K562 (cell line): Measurements from ENCODE around the gene ACOT7. TPM values are rescaled to one million over a fixed set of nuclear protein-coding genes. Genes with fewer than 3 reads are reported as not detected.
A peak's percentile ranks its signal among the peaks of the same experiment; 100 is the strongest.

ENCODE experiments used
- ATAC-seq: fragments of 200-7000 bp; cut with Tn5 transposase; 3 replicates; pipeline ENCODE4 v1.9.1; 2020; ENCODE audit warnings: moderate library complexity
- BruUV-seq: library from RNA; stranded (reverse); fragments of 400-500 nt; replicated peaks from 2 replicates; lab custom pipeline; 2021; lab: Mats Ljungman, UMichigan
- CTCF ChIA-PET: fragments of 300-600 bp; formaldehyde crosslinking; extraction: SDS; loops from one replicate; lab custom pipeline; 2021; ENCODE audit warnings: low intra/inter-chr PET ratio; lab: Yijun Ruan, JAX
- POLR2A ChIA-PET: fragments of 300-600, 350-650 bp; sonication (Branson Sonifier 250); formaldehyde crosslinking; extraction: SDS; loops from one replicate; lab custom pipeline; 2021; ENCODE audit warnings: antibody characterized with exemption, inconsistent platforms; lab: Yijun Ruan, JAX
- DNase-seq, 4 experiments: peaks; one replicate each; pipeline versions ENCODE4 v3.0.0 to v3.0.0-alpha.2; 2011 to 2018; ENCODE audit warnings: low spot score in 3 of 4, mixed read lengths in 3 of 4; ENCODE audit errors: extremely low read depth in 1 of 4
- FAIRE-seq: peaks from 2 replicates; lab custom pipeline; 2011; peaks lifted over from hg19 to GRCh38; lab: Jason Lieb, UNC
- H2AFZ ChIP-seq: 2 replicates; pipeline ENCODE4 v1.6.0; 2011; ENCODE audit warnings: low read depth, low read length, control low read depth, inconsistent platforms
- H3K27ac ChIP-seq: fragments of 200-600 bp; 3 replicates; pipeline ENCODE4 v1.8.0; 2011; ENCODE audit warnings: low read depth, mild to moderate bottlenecking, control low read depth, inconsistent platforms, low read length, moderate library complexity, mixed read lengths; ENCODE audit errors: extremely low read depth
- H3K27me3 ChIP-seq, 2 experiments: fragments of 300-600 bp in 1 of 2; 2 replicates in 1 of 2; 3 replicates in 1 of 2; pipeline versions ENCODE4 v1.6.0 to v1.8.0; 2011; ENCODE audit warnings: inconsistent platforms in 2 of 2, low read length in 2 of 2, mild to moderate bottlenecking in 1 of 2, mixed read lengths in 1 of 2, moderate library complexity in 1 of 2; ENCODE audit not compliant: control insufficient read depth in 2 of 2, insufficient read depth in 2 of 2
- H3K36me3 ChIP-seq: fragments of 300-600 bp; 3 replicates; pipeline ENCODE4 v1.8.0; 2011; ENCODE audit warnings: mild to moderate bottlenecking, low read length, inconsistent platforms; ENCODE audit not compliant: control insufficient read depth, insufficient read depth
- H3K4me1 ChIP-seq, 2 experiments: fragments of 200-600 bp in 1 of 2; replicated peaks in 1 of 2; 2 replicates in 1 of 2; 3 replicates in 1 of 2; pipeline versions ENCODE4 v1.5.1 to v1.8.0; 2011; ENCODE audit warnings: inconsistent platforms in 2 of 2, low read length in 2 of 2, mild to moderate bottlenecking in 1 of 2, mixed read lengths in 1 of 2, moderate library complexity in 1 of 2; ENCODE audit not compliant: control insufficient read depth in 2 of 2, insufficient read depth in 2 of 2
- H3K4me2 ChIP-seq: 2 replicates; pipeline ENCODE4 v1.6.1; 2011; ENCODE audit warnings: low read length, control low read depth, inconsistent platforms, mixed read lengths; ENCODE audit not compliant: insufficient read depth
- H3K4me3 ChIP-seq: fragments of 200-600 bp; sonication (generic), shearing (Covaris generic); 2 replicates; pipeline ENCODE4 v1.5.1; 2016; ENCODE audit warnings: control low read depth, inconsistent platforms
- H3K79me2 ChIP-seq: fragments of 200-600 bp; 3 replicates; pipeline ENCODE4 v1.8.0; 2011; ENCODE audit warnings: low read length, inconsistent platforms; ENCODE audit not compliant: control insufficient read depth, insufficient read depth
- H3K9ac ChIP-seq, 2 experiments: 2 replicates each; pipeline versions ENCODE4 v1.6.0 to v1.6.1; 2011; ENCODE audit warnings: low read depth in 2 of 2, low read length in 2 of 2, control low read depth in 1 of 2, inconsistent platforms in 1 of 2, mild to moderate bottlenecking in 1 of 2, mixed read lengths in 1 of 2; ENCODE audit not compliant: insufficient read depth in 1 of 2
- H3K9me1 ChIP-seq: one replicate; pipeline ENCODE4 v1.6.0; 2011; ENCODE audit warnings: inconsistent platforms, mild to moderate bottlenecking, low read length, moderate library complexity; ENCODE audit not compliant: control insufficient read depth, insufficient read depth
- H3K9me3 ChIP-seq: replicated peaks from 2 replicates; pipeline ENCODE4 v1.5.1; 2011; ENCODE audit warnings: low read depth, low read length, inconsistent platforms; ENCODE audit not compliant: control insufficient read depth, insufficient read depth
- H4K20me1 ChIP-seq: replicated peaks from 2 replicates; pipeline ENCODE4 v1.6.1; 2011; ENCODE audit warnings: low read length, inconsistent platforms, mixed read lengths; ENCODE audit not compliant: control insufficient read depth, insufficient read depth
- DMBX1 ChIP-seq: fragments of 250-450 bp; sonication (Bioruptor Pico); IDR thresholded peaks from 2 replicates; pipeline ENCODE4 v1.8.0; 2022; ENCODE audit warnings: inconsistent platforms, mild to moderate bottlenecking, moderate library complexity, borderline replicate concordance
- GATAD2A ChIP-seq: fragments of 450-650 bp; IDR thresholded peaks from 2 replicates; pipeline ENCODE4 v1.6.1; 2017
- WGBS: fragments of 100-300 bp; shearing (Covaris generic); methylation state at CpG from one replicate; pipeline ENCODE4 v1.1.6; 2016; ENCODE audit warnings: low coverage, mixed read lengths; ENCODE audit not compliant: insufficient coverage; ENCODE audit errors: missing lambda C conversion rate; 5-methylcytosine and 5-hydroxymethylcytosine counted together
- in situ Hi-C: fragments of 300-500 bp; cut with MboI; formaldehyde crosslinking; loops from 4 replicates; pipeline ENCODE4 v1.15.0; 2018; ENCODE audit warnings: inconsistent platforms, mixed read lengths
- intact Hi-C: fragments of 100-400 bp; cut with micrococcal nuclease; formaldehyde crosslinking; loops from 2 replicates; pipeline ENCODE4 v1.14.2; 2022
- polyA plus RNA-seq, 8 experiments: library from polyadenylated mRNA; depleted of rRNA in 4 of 8; stranded (reverse) in 5 of 8; unstranded in 3 of 8; fragments of >200 nt; fragmentation: Nextera tagmentation in 2 of 8; fragmentation: Illumina TruSeq in 1 of 8; extraction: Ambion mirVana in 2 of 8; extraction: Trizol in 1 of 8; gene quantifications; 2 replicates each; pipeline versions ENCODE4 v1.2.1 to v1.2.3, GENCODE V29; 2011 to 2014; ENCODE audit warnings: inconsistent platforms in 1 of 8, missing spikeins in 1 of 8
- total RNA-seq, 7 experiments: library from RNA; depleted of rRNA in 6 of 7; stranded (reverse); fragments of >200 nt in 6 of 7; fragmentation: Illumina TruSeq in 2 of 7; extraction: Trizol in 2 of 7; gene quantifications; 2 replicates each; pipeline versions ENCODE4 v1.2.1 to v1.2.3, GENCODE V29; 2011 to 2021; ENCODE audit warnings: low replicate concordance in 1 of 7
- TF ChIP-seq, protein P1 (sequence below): fragments of 250-450 bp; sonication (Bioruptor Pico); IDR thresholded peaks from 2 replicates; pipeline ENCODE4 v1.8.0; 2021; ENCODE audit warnings: moderate library complexity, mild to moderate bottlenecking, inconsistent platforms
- TF ChIP-seq, protein P2 (sequence below), 2 experiments: fragments of 450-650 bp; formaldehyde crosslinking in 1 of 2; IDR thresholded peaks; 2 replicates each; pipeline versions ENCODE4 v1.4.0 to v1.6.1; 2014 to 2020; ENCODE audit warnings: mild to moderate bottlenecking in 2 of 2, borderline replicate concordance in 1 of 2, low read depth in 1 of 2

The ACOT7 gene
- total and polyA plus RNA-seq, 9 of the 15 experiments (the other 6 are each of a cell fraction or from before 2014, with no cell fraction given): 7.0 to 92.6 (median 37.2) TPM

DNA sequence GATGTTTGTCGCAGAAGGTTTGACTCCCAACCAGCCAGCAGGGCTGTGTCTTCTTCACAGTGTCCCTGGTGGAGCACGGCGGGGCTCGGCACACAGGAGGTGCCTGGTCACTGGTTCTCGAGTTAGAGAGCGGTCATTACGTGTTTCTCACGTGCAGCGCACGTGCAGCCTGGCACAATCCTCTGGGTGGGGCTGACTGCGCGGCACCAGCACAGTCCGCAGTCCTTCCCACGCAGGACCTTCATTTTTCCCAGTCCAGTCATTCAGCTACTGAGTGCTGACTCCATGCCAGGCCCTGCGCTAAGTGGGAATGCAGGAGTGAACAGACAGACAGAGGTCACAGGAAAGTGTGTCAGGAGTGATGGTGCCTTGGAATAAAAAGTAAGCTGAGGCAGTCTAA, 86.5 kb downstream of the ACOT7 start (continued):
- TF ChIP-seq, protein P1, sequence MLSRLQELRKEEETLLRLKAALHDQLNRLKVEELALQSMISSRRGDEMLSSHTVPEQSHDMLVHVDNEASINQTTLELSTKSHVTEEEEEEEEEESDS: no peak
- TF ChIP-seq GATAD2A: no peak

DNA sequence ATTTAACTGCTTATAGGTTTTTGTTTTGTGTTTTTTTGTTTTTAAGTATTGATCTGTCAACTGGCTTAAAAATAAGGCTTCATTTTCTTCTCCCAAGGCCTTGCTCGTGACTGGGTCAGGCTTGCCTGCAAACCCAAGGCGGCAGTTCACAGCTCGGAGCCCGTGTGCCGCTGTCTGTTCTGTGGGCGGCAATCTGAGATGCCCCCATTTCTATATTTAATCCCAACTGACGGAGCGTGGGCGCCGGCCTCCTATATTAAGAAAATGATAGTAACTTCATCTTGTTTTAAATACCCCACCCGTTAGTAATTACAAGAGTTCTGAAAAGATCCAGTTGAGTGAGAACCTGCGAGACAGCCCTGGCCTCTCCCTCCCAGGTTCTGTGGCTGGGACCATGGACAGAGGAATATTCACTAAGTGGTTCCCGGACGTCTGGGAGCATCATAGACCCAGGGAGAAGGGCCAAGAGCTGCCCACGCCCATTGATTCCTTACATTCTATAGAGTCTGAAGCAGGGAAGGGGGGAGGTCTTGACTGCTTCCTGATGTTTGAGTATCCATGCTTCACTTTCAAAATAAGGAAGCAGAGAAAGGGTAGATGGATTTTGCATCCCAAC, 90.1 kb downstream of the ACOT7 start:
- FAIRE-seq: no peak
- H3K27me3 ChIP-seq: no peaks in the 10 kb centered on the region
- WGBS: 74% methylated on average over 15 of the region's 15 CpGs
- TF ChIP-seq, protein P2, sequence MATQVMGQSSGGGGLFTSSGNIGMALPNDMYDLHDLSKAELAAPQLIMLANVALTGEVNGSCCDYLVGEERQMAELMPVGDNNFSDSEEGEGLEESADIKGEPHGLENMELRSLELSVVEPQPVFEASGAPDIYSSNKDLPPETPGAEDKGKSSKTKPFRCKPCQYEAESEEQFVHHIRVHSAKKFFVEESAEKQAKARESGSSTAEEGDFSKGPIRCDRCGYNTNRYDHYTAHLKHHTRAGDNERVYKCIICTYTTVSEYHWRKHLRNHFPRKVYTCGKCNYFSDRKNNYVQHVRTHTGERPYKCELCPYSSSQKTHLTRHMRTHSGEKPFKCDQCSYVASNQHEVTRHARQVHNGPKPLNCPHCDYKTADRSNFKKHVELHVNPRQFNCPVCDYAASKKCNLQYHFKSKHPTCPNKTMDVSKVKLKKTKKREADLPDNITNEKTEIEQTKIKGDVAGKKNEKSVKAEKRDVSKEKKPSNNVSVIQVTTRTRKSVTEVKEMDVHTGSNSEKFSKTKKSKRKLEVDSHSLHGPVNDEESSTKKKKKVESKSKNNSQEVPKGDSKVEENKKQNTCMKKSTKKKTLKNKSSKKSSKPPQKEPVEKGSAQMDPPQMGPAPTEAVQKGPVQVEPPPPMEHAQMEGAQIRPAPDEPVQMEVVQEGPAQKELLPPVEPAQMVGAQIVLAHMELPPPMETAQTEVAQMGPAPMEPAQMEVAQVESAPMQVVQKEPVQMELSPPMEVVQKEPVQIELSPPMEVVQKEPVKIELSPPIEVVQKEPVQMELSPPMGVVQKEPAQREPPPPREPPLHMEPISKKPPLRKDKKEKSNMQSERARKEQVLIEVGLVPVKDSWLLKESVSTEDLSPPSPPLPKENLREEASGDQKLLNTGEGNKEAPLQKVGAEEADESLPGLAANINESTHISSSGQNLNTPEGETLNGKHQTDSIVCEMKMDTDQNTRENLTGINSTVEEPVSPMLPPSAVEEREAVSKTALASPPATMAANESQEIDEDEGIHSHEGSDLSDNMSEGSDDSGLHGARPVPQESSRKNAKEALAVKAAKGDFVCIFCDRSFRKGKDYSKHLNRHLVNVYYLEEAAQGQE (IDR thresholded peaks at IDR 0.05; ENCODE audit: borderline replicate concordance): peak; percentile 19; the same call in 1 of the 2 replicates
- TF ChIP-seq, protein P2 (CRISPR knock-in tag; IDR thresholded peaks at IDR 0.05; ENCODE audit: low read depth): no peak
- no peak for TF ChIP-seq DMBX1 (CRISPR knock-in tag)
- TF ChIP-seq, all 486 proteins: peak for 1
- ChIA-PET CTCF (no interaction called here), POLR2A (interaction anchor here (0.6 kb wide), 2 partner anchors 220 to 1790 kb away, joined by 3 to 4 read pairs; no protein-coding TSS in a partner anchor)
- in situ Hi-C loops: no loop called here
- Histone ChIP-seq H3K9me1 (peaks cover 2% of the 10 kb centered on the region), H3K36me3 (0 out of 3 replicates have a peak, but pooled peaks cover 2% of the 10 kb centered on the region), H3K79me2 (no peaks in the 10 kb centered on the region), H2AFZ (no peak overlapping the region), H3K9me3 (no peaks in the 10 kb centered on the region), H3K27ac (no peak overlapping the region), H3K4me3 (no peak overlapping the region), H3K9ac (no peak overlapping the region), H3K4me1 (peaks cover 0 to 10% of the 10 kb centered on the region in 2 experiments; a peak in 2 of 5 replicates), H4K20me1 (no peaks in the 10 kb centered on the region; the same call in 1 of the 2 replicates), H3K4me2 (no peak overlapping the region)
- no peak for DNase-seq
- no peak for ATAC-seq
- intact Hi-C loops: no loop called here
- BruUV-seq: no TSS peak
